Caki2 (cell line): ENCODE results near the gene KIF14. TPM values are rescaled to one million over a fixed set of nuclear protein-coding genes. Genes with fewer than 3 reads are reported as not detected.
"Not testable (repeated sequence)": the region's sequence is repeated elsewhere in the genome, so short reads cannot be mapped to it uniquely, and the experiment has no call there.

Source experiments
- DNase-seq: peaks from one replicate; pipeline ENCODE4 v3.0.0-alpha.2; 2015; ENCODE audit warnings: low read depth
- in situ Hi-C: cut with HindIII; loops from 2 replicates; pipeline ENCODE4 v1.10.0; 2016; ENCODE audit warnings: low sequenced_read_pairs, low pct_unique_long_range_greater_than_20kb, mixed read lengths
- total RNA-seq: library from RNA; depleted of rRNA; stranded (reverse); fragments of >200 nt; shearing (Covaris generic); gene quantifications from 2 replicates; pipeline ENCODE4 v1.2.3, GENCODE V29; 2014; ENCODE audit warnings: low replicate concordance

KIF14 gene
- total RNA-seq, 1 experiment from 2014 or later = 10.0 TPM

GRCh38 chr1:200640373-200640962 lies 19.9 kb upstream of the KIF14 start:
- no peak for DNase-seq
- in situ Hi-C loops = no loop called here

GRCh38 chr1:200638073-200638472 lies 17.5 kb upstream of the KIF14 start:
- no peak for DNase-seq
- in situ Hi-C loops = no loop called here

GRCh38 chr1:200636681-200637080 lies 16.1 kb upstream of the KIF14 start:
- in situ Hi-C loops = no loop called here
- DNase-seq = no peak

GRCh38 chr1:200634261-200635122 lies 13.9 kb upstream of the KIF14 start:
- in situ Hi-C loops = no loop called here

GRCh38 chr1:200631375-200631774 lies 10.8 kb upstream of the KIF14 start:
- in situ Hi-C loops = no loop called here
- DNase-seq = no peak

More at GRCh38 chr1:200634261-200635122, 13.9 kb upstream of the KIF14 start:
- DNase-seq = no peak

GRCh38 chr1:200630515-200630899 lies 10.0 kb upstream of the KIF14 start:
- in situ Hi-C loops = not testable (repeated sequence)

GRCh38 chr1:200629876-200630514 lies 9.4 kb upstream of the KIF14 start:
- in situ Hi-C loops = no loop called here

More at GRCh38 chr1:200630515-200630899, 10.0 kb upstream of the KIF14 start:
- not testable (repeated sequence) for DNase-seq

GRCh38 chr1:200628223-200628881 lies 7.8 kb upstream of the KIF14 start:
- no peak for DNase-seq
- in situ Hi-C loops = no loop called here

More at GRCh38 chr1:200629876-200630514, 9.4 kb upstream of the KIF14 start:
- no peak for DNase-seq

GRCh38 chr1:200627575-200628222 lies 7.1 kb upstream of the KIF14 start:
- no peak for DNase-seq
- in situ Hi-C loops = no loop called here

- in situ Hi-C loops = no loop called here
These were observed 6.4 kb upstream of the KIF14 start for GRCh38 chr1:200626853-200627534.

GRCh38 chr1:200625381-200625824 lies 4.9 kb upstream of the KIF14 start:
- in situ Hi-C loops = no loop called here
- peak; percentile 40 for DNase-seq

More at GRCh38 chr1:200626853-200627534, 6.4 kb upstream of the KIF14 start:
- DNase-seq = no peak

- DNase-seq = no peak
- in situ Hi-C loops = no loop called here
These were observed 4.3 kb upstream of the KIF14 start for GRCh38 chr1:200624679-200625335.

- in situ Hi-C loops = no loop called here
- no peak for DNase-seq
These were observed 668 bp downstream of the KIF14 start for GRCh38 chr1:200619894-200620272.

GRCh38 chr1:200610846-200611245 lies 9.7 kb downstream of the KIF14 start:
- DNase-seq = no peak
- in situ Hi-C loops = no loop called here

GRCh38 chr1:200602632-200603031 lies 17.9 kb downstream of the KIF14 start:
- no peak for DNase-seq
- in situ Hi-C loops = no loop called here

GRCh38 chr1:200590001-200590400 lies 30.6 kb downstream of the KIF14 start:
- no peak for DNase-seq
- in situ Hi-C loops = no loop called here

- in situ Hi-C loops = no loop called here
- no peak for DNase-seq
These were observed 31.9 kb downstream of the KIF14 start for GRCh38 chr1:200588698-200589097.
